H9 (cell line): ENCODE measurements around the gene GFOD2. TPM values are rescaled to one million over a fixed set of nuclear protein-coding genes. Genes with fewer than 3 reads are reported as not detected.

Source experiments
- DNase-seq: peaks from one replicate; pipeline ENCODE4 v3.0.0-alpha.2; 2017
- H2AFZ ChIP-seq: one replicate; pipeline ENCODE4 v1.6.1; 2013; ENCODE audit warnings: mild to moderate bottlenecking, low read length, control low read depth, moderate library complexity
- H2AK5ac ChIP-seq: 2 replicates; pipeline ENCODE4 v1.6.1; 2013; ENCODE audit warnings: low read length, control low read depth, mixed read lengths; ENCODE audit not compliant: insufficient read length
- H2BK120ac ChIP-seq: one replicate; pipeline ENCODE4 v1.6.1; 2013; ENCODE audit warnings: low read depth, mild to moderate bottlenecking, low read length, control low read depth, inconsistent platforms; ENCODE audit not compliant: poor library complexity, severe bottlenecking
- H2BK12ac ChIP-seq: 2 replicates; pipeline ENCODE4 v1.6.1; 2013; ENCODE audit warnings: low read length, control low read depth, mixed read lengths, low read depth; ENCODE audit not compliant: insufficient read length
- H2BK15ac ChIP-seq: 2 replicates; pipeline ENCODE4 v1.6.1; 2013; ENCODE audit warnings: low read depth, low read length, control low read depth
- H2BK20ac ChIP-seq: one replicate; pipeline ENCODE4 v1.6.1; 2013; ENCODE audit warnings: low read depth, mild to moderate bottlenecking, low read length, control low read depth, inconsistent platforms; ENCODE audit not compliant: poor library complexity, severe bottlenecking
- H2BK5ac ChIP-seq: 2 replicates; pipeline ENCODE4 v1.6.1; 2013; ENCODE audit warnings: low read length, control low read depth, mixed read lengths; ENCODE audit not compliant: insufficient read length
- H3K14ac ChIP-seq: 2 replicates; pipeline ENCODE4 v1.6.1; 2013; ENCODE audit warnings: low read length, control low read depth; ENCODE audit not compliant: insufficient read depth
- H3K18ac ChIP-seq: 2 replicates; pipeline ENCODE4 v1.6.1; 2013; ENCODE audit warnings: low read depth, mild to moderate bottlenecking, mixed read lengths, low read length, control low read depth; ENCODE audit not compliant: insufficient read length
- H3K23ac ChIP-seq: 2 replicates; pipeline ENCODE4 v1.6.1; 2013; ENCODE audit warnings: low read length, control low read depth, mixed read lengths, low read depth; ENCODE audit not compliant: insufficient read length
- H3K23me2 ChIP-seq: 2 replicates; pipeline ENCODE4 v1.6.1; 2013; ENCODE audit warnings: low read depth, mild to moderate bottlenecking, mixed read lengths, low read length, control low read depth; ENCODE audit not compliant: insufficient read length, poor library complexity, severe bottlenecking
- H3K27ac ChIP-seq: 2 replicates; pipeline ENCODE4 v1.5.1; 2013; ENCODE audit warnings: low read length, control low read depth, mixed read lengths, low read depth; ENCODE audit not compliant: insufficient read length
- H3K27me3 ChIP-seq: 2 replicates; pipeline ENCODE4 v1.6.1; 2013; ENCODE audit warnings: low read length, control low read depth, inconsistent platforms; ENCODE audit not compliant: insufficient read depth
- H3K4ac ChIP-seq: 2 replicates; pipeline ENCODE4 v1.6.1; 2013; ENCODE audit warnings: low read depth, mild to moderate bottlenecking, control low read depth, inconsistent platforms, low read length, moderate library complexity
- H3K4me1 ChIP-seq: 2 replicates; pipeline ENCODE4 v1.6.1; 2013; ENCODE audit warnings: low read length, control low read depth, inconsistent platforms; ENCODE audit not compliant: insufficient read depth
- H3K4me2 ChIP-seq: 2 replicates; pipeline ENCODE4 v1.6.1; 2013; ENCODE audit warnings: low read length, control low read depth, mixed read lengths; ENCODE audit not compliant: insufficient read length, insufficient read depth
- H3K56ac ChIP-seq: 2 replicates; pipeline ENCODE4 v1.6.1; 2013; ENCODE audit warnings: low read depth, mild to moderate bottlenecking, mixed read lengths, low read length, control low read depth; ENCODE audit not compliant: insufficient read length
- H3K79me1 ChIP-seq: 2 replicates; pipeline ENCODE4 v1.6.1; 2013; ENCODE audit warnings: low read depth, mild to moderate bottlenecking, moderate library complexity, low read length, control low read depth, inconsistent platforms; ENCODE audit not compliant: insufficient read depth, poor library complexity, severe bottlenecking
- H3K79me2 ChIP-seq: 2 replicates; pipeline ENCODE4 v1.6.1; 2013; ENCODE audit warnings: low read length, control low read depth, inconsistent platforms; ENCODE audit not compliant: insufficient read depth
- H3K9ac ChIP-seq: 2 replicates; pipeline ENCODE4 v1.6.1; 2013; ENCODE audit warnings: low read length, control low read depth, mixed read lengths; ENCODE audit not compliant: insufficient read length; ENCODE audit errors: extremely low read depth
- H3K9me3 ChIP-seq: one replicate; pipeline ENCODE4 v1.6.1; 2013; ENCODE audit warnings: low read depth, low read length, inconsistent platforms; ENCODE audit not compliant: control insufficient read depth
- H3T11ph ChIP-seq: one replicate; pipeline ENCODE4 v1.6.1; 2013; ENCODE audit warnings: mild to moderate bottlenecking, low read length, control low read depth, inconsistent platforms
- H4K20me1 ChIP-seq: one replicate; pipeline ENCODE4 v1.6.1; 2013; ENCODE audit not compliant: control insufficient read depth, insufficient read length, insufficient read depth
- H4K5ac ChIP-seq: 2 replicates; pipeline ENCODE4 v1.6.1; 2013; ENCODE audit warnings: low read depth, mild to moderate bottlenecking, mixed read lengths, low read length, control low read depth; ENCODE audit not compliant: insufficient read length
- H4K8ac ChIP-seq: replicated peaks from 2 replicates; pipeline ENCODE4 v1.6.1; 2013; ENCODE audit warnings: low read length, control low read depth, mixed read lengths, low read depth; ENCODE audit not compliant: insufficient read length
- H4K91ac ChIP-seq: 2 replicates; pipeline ENCODE4 v1.6.1; 2013; ENCODE audit warnings: low read depth, mild to moderate bottlenecking, moderate library complexity, mixed read lengths, low read length, control low read depth; ENCODE audit not compliant: insufficient read length
- H3K27ac Mint-ChIP-seq, 3 experiments: 2 replicates in 2 of 3; 3 replicates in 1 of 3; pipeline ENCODE4 v1.8.0; 2020 to 2021; ENCODE audit warnings: mixed read lengths in 3 of 3, mild to moderate bottlenecking in 1 of 3, moderate library complexity in 1 of 3
- H3K27me3 Mint-ChIP-seq: 2 replicates; pipeline ENCODE4 v1.8.0; 2021; ENCODE audit warnings: low read depth, mild to moderate bottlenecking, moderate library complexity, mixed read lengths
- H3K36me3 Mint-ChIP-seq, 3 experiments: 2 replicates in 2 of 3; 3 replicates in 1 of 3; pipeline ENCODE4 v1.8.0; 2020 to 2021; ENCODE audit warnings: low read depth in 3 of 3, mixed read lengths in 3 of 3; ENCODE audit not compliant: insufficient read depth in 1 of 3
- H3K4me1 Mint-ChIP-seq, 2 experiments: 2 replicates each; pipeline ENCODE4 v1.8.0; 2020; ENCODE audit warnings: mixed read lengths in 2 of 2
- H3K4me3 Mint-ChIP-seq, 2 experiments: 2 replicates in 1 of 2; 3 replicates in 1 of 2; pipeline ENCODE4 v1.8.0; 2020 to 2021; ENCODE audit warnings: mild to moderate bottlenecking in 2 of 2, mixed read lengths in 2 of 2, moderate library complexity in 1 of 2
- H3K9me3 Mint-ChIP-seq, 2 experiments: 2 replicates in 1 of 2; 3 replicates in 1 of 2; pipeline ENCODE4 v1.8.0; 2020; ENCODE audit warnings: mild to moderate bottlenecking in 2 of 2, mixed read lengths in 2 of 2, moderate library complexity in 1 of 2
- WGBS: extraction: QIAGEN DNeasy Blood & Tissue Kit; methylation state at CpG from one replicate; pipeline ENCODE4 v1.1.7; 2013; ENCODE audit warnings: missing lambda C conversion rate, low lambda C conversion rate, mixed read lengths; ENCODE audit not compliant: insufficient read length; ENCODE audit errors: extremely low coverage; 5-methylcytosine and 5-hydroxymethylcytosine counted together
- total RNA-seq: library from RNA; stranded (reverse); gene quantifications from 2 replicates; pipeline ENCODE4 v1.2.1, GENCODE V29; 2021
- TF ChIP-seq, protein P1 (sequence below): fragments of 200-600 bp; sonication (generic); conservative IDR thresholded peaks from 3 replicates; pipeline ENCODE4 v1.8.0; 2021; ENCODE audit warnings: antibody characterized with exemption, mild to moderate bottlenecking

Gene GFOD2
- total RNA-seq, 1 experiment from 2014 or later: 21.8 TPM

DNA sequence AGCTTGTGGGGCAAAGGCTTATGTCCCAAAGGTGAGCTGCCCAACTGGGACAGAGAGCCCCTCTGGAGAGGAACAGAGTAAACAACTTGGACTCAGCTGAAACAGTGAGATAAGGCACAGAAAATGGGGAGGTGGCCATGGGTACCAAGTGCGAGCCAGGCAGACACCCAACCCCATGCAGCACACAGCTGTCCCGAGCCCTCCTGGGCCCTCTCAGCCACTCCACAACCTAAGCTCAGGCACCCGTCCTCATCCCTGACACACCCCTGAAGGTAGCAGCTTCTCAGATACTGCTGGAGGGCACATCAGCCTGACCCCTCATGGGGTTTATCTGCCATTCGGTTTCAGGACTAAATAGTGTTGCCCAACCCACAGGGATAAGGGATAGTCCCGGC, 4.8 kb upstream of the GFOD2 start:
- no peak overlapping the region for H3K4me2 ChIP-seq
- no peak overlapping the region for H3T11ph ChIP-seq
- H2BK120ac ChIP-seq: no peak overlapping the region
- H4K5ac ChIP-seq: no peak overlapping the region
- H3K27me3 ChIP-seq: no peaks in the 10 kb centered on the region
- WGBS: no CpG with 5 or more reads among the region's 5 CpGs
- no peak overlapping the region for H3K56ac ChIP-seq
- no peaks in the 10 kb centered on the region for H3K9me3 Mint-ChIP-seq
- H3K27ac ChIP-seq: no peak overlapping the region
- H2BK20ac ChIP-seq: no peak overlapping the region
- no peak overlapping the region for H2BK15ac ChIP-seq
- TF ChIP-seq, protein P1, sequence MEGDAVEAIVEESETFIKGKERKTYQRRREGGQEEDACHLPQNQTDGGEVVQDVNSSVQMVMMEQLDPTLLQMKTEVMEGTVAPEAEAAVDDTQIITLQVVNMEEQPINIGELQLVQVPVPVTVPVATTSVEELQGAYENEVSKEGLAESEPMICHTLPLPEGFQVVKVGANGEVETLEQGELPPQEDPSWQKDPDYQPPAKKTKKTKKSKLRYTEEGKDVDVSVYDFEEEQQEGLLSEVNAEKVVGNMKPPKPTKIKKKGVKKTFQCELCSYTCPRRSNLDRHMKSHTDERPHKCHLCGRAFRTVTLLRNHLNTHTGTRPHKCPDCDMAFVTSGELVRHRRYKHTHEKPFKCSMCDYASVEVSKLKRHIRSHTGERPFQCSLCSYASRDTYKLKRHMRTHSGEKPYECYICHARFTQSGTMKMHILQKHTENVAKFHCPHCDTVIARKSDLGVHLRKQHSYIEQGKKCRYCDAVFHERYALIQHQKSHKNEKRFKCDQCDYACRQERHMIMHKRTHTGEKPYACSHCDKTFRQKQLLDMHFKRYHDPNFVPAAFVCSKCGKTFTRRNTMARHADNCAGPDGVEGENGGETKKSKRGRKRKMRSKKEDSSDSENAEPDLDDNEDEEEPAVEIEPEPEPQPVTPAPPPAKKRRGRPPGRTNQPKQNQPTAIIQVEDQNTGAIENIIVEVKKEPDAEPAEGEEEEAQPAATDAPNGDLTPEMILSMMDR: no peak
- no peak overlapping the region for H3K4ac ChIP-seq
- H3K9me3 ChIP-seq: no peaks in the 10 kb centered on the region
- H3K18ac ChIP-seq: no peak overlapping the region
- H3K27me3 Mint-ChIP-seq: peaks cover 3% of the 10 kb centered on the region
- no peak for DNase-seq
- H3K27ac Mint-ChIP-seq: no peak overlapping the region
- no peak overlapping the region for H3K4me3 Mint-ChIP-seq
- no peaks in the 10 kb centered on the region for H3K79me2 ChIP-seq
- H3K79me1 ChIP-seq: no peaks in the 10 kb centered on the region
- H3K36me3 Mint-ChIP-seq: peaks cover 6 to 23% (median 11%) of the 10 kb centered on the region in 3 experiments
- peaks cover 7% of the 10 kb centered on the region for H3K23me2 ChIP-seq
- H2AK5ac ChIP-seq: no peak overlapping the region
- H3K4me1 Mint-ChIP-seq: peaks cover 6 to 8% of the 10 kb centered on the region in 2 experiments
- H2AFZ ChIP-seq: no peak overlapping the region
- H3K4me1 ChIP-seq: no peaks in the 10 kb centered on the region
- H4K8ac ChIP-seq: no peak overlapping the region
- no peak overlapping the region for H2BK5ac ChIP-seq
- H3K9ac ChIP-seq: no peak overlapping the region
- H4K20me1 ChIP-seq: no peaks in the 10 kb centered on the region
- H3K23ac ChIP-seq: no peak overlapping the region
- H4K91ac ChIP-seq: no peak overlapping the region
- no peak overlapping the region for H3K14ac ChIP-seq
- no peak overlapping the region for H2BK12ac ChIP-seq
